ENCODE measurements around the gene IFNA2. TPM values are rescaled to one million over a fixed set of nuclear protein-coding genes. Genes with fewer than 3 reads are reported as not detected.

Gene IFNA2
- total RNA-seq, 2 donors from 2014 or later: not detected

- no peaks in the 10 kb centered on the region for H3K9me3 Mint-ChIP-seq
- H3K36me3 Mint-ChIP-seq (ENCODE audit: low read depth): no peaks in the 10 kb centered on the region
- Histone ChIP-seq H3K4me3 (ENCODE audit: low read length) (no peak overlapping the region), H3K9me3 (ENCODE audit: control insufficient read depth, low read length) (no peaks in the 10 kb centered on the region), H3K27me3 (ENCODE audit: control insufficient read depth, insufficient read depth, low read length, poor library complexity, severe bottlenecking) (peaks cover 82% of the 10 kb centered on the region), H3K27ac (ENCODE audit: low read depth, low read length) (no peak overlapping the region), H3K9ac (ENCODE audit: extremely low read depth, low read length, poor library complexity, severe bottlenecking) (no peak overlapping the region), H3K36me3 (ENCODE audit: control insufficient read depth, insufficient read depth, low read length) (no peaks in the 10 kb centered on the region), H3K4me1 (ENCODE audit: control insufficient read depth, insufficient read depth, low read length) (no peaks in the 10 kb centered on the region)
- no peak overlapping the region for H3K27ac Mint-ChIP-seq
- DNase-seq: no peak
- H3K27me3 Mint-ChIP-seq (ENCODE audit: insufficient read depth): peaks cover 83% of the 10 kb centered on the region
- no peak for TF ChIP-seq CTCF (conservative IDR thresholded peaks at IDR 0.05)
- peaks cover 5% of the 10 kb centered on the region for H3K4me1 Mint-ChIP-seq
- 94 to 100% methylated on average over 1 to 5 of the region's 5 CpGs for WGBS, 2 experiments (ENCODE audit: insufficient coverage in 1 of 2, insufficient read length in 1 of 2)
- no peak overlapping the region for H3K4me3 Mint-ChIP-seq
Measured at GRCh38 chr9:21398955-21399489, 13.8 kb upstream of the IFNA2 start.

DNA sequence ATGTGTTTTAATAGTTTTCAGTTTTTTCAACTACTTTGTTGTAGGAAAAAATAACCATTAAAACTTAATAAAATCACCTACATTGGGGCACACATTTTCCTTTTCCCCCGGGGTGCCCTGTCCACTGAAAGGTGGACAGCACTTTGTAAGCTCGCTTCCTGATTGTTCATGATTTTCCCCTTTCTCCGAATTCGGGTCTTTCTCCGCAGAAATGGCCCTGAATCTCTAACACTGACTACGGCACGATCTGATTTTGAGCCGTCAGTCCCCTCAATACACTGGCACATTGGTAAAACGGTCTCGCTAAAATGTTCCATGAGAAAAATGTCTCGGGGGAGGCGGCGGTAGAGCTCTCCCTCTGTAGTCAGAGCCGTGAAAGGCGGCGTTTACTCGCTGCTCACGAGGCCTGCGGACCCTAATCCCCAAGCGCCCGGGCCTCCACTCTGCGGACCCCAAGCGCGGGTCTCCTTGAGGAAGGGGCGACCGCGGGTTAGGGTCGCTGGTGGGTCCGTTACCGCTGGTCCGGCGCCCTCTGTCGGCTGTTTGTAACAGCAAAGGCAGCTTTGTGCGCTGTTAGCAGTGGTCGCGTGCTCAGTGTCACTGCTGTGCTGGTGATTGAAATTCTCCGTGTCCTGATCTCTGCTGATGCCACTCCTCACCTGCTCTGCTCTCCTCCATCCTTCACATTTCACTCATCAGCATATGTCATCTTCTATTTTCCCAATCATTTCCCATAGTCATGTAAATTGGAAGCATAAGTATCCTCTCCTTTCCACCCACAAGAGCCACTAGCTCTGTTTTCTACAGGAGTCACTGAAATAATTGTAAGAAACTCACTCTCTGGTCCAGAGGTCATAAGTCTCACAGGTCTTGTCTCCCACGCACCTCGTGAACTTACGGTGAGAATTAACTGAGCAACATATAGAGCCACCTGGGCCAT is 10.8 kb upstream of the IFNA2 start:
- no peak overlapping the region for H3K9ac ChIP-seq (ENCODE audit: extremely low read depth, low read length, poor library complexity, severe bottlenecking)
- TF ChIP-seq CTCF (conservative IDR thresholded peaks at IDR 0.05): peak; percentile 97
- no peak overlapping the region for H3K27ac Mint-ChIP-seq
- no peak overlapping the region for H3K27ac ChIP-seq (ENCODE audit: low read depth, low read length)
- H3K27me3 ChIP-seq (ENCODE audit: control insufficient read depth, insufficient read depth, low read length, poor library complexity, severe bottlenecking): peaks cover 61% of the 10 kb centered on the region
- H3K9me3 Mint-ChIP-seq: no peaks in the 10 kb centered on the region
- no peaks in the 10 kb centered on the region for H3K9me3 ChIP-seq (ENCODE audit: control insufficient read depth, low read length)
- peaks cover 71% of the 10 kb centered on the region for H3K27me3 Mint-ChIP-seq (ENCODE audit: insufficient read depth)
- H3K4me1 Mint-ChIP-seq: peaks cover 1% of the 10 kb centered on the region
- peak overlapping the region; percentile 45 for H3K4me3 Mint-ChIP-seq
- no peaks in the 10 kb centered on the region for H3K4me1 ChIP-seq (ENCODE audit: control insufficient read depth, insufficient read depth, low read length)
- DNase-seq: peak; percentile 88
- peak overlapping the region; percentile 79 for H3K4me3 ChIP-seq (ENCODE audit: low read length)
- no peaks in the 10 kb centered on the region for H3K36me3 Mint-ChIP-seq (ENCODE audit: low read depth)
- H3K36me3 ChIP-seq (ENCODE audit: control insufficient read depth, insufficient read depth, low read length): no peaks in the 10 kb centered on the region
- 12 to 13% methylated on average over 11 to 40 of the region's 40 CpGs for WGBS, 2 experiments (ENCODE audit: insufficient coverage in 1 of 2, insufficient read length in 1 of 2)

DNA sequence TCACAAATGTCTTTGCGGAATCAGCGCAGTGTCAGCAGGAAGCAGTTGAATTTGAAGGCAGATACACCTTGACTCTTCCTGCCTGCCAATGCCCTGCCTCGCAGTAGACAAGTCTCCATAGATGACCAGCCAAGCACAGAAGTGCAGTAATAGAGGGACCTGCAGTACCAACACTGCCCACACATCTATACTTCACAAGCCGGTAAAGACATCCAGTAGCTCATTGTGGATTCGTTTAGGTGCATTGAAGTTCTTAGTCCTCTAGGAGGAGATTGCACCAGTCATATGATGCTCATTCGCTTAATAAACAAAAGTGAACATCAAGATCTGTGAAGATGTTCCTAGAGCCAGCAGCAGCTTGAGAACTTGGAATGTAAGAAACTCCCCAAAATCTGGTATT is 7.1 kb upstream of the IFNA2 start:
- Mint-ChIP-seq H3K4me3 (no peak overlapping the region), H3K36me3 (ENCODE audit: low read depth) (no peaks in the 10 kb centered on the region), H3K4me1 (peaks cover 1% of the 10 kb centered on the region), H3K9me3 (no peaks in the 10 kb centered on the region), H3K27me3 (ENCODE audit: insufficient read depth) (peaks cover 41% of the 10 kb centered on the region), H3K27ac (no peak overlapping the region)
- WGBS, 2 experiments (ENCODE audit: insufficient coverage in 1 of 2, insufficient read length in 1 of 2): 80 to 85% methylated on average over 2 to 6 of the region's 6 CpGs
- Histone ChIP-seq H3K4me1 (ENCODE audit: control insufficient read depth, insufficient read depth, low read length) (no peaks in the 10 kb centered on the region), H3K9ac (ENCODE audit: extremely low read depth, low read length, poor library complexity, severe bottlenecking) (no peak overlapping the region), H3K27me3 (ENCODE audit: control insufficient read depth, insufficient read depth, low read length, poor library complexity, severe bottlenecking) (peaks cover 35% of the 10 kb centered on the region), H3K36me3 (ENCODE audit: control insufficient read depth, insufficient read depth, low read length) (no peaks in the 10 kb centered on the region), H3K4me3 (ENCODE audit: low read length) (no peak overlapping the region), H3K9me3 (ENCODE audit: control insufficient read depth, low read length) (no peaks in the 10 kb centered on the region), H3K27ac (ENCODE audit: low read depth, low read length) (no peak overlapping the region)
- DNase-seq: peak; percentile 78
- TF ChIP-seq CTCF (conservative IDR thresholded peaks at IDR 0.05): peak; percentile 75
